NCI-H128 (cell line): ENCODE measurements around the gene WNT6.

Experiments
- DNase-seq: peaks from one replicate; lab custom pipeline; 2025; ENCODE audit not compliant: unreplicated experiment; lab: John Stamatoyannopoulos, UW

Gene WNT6

DNA sequence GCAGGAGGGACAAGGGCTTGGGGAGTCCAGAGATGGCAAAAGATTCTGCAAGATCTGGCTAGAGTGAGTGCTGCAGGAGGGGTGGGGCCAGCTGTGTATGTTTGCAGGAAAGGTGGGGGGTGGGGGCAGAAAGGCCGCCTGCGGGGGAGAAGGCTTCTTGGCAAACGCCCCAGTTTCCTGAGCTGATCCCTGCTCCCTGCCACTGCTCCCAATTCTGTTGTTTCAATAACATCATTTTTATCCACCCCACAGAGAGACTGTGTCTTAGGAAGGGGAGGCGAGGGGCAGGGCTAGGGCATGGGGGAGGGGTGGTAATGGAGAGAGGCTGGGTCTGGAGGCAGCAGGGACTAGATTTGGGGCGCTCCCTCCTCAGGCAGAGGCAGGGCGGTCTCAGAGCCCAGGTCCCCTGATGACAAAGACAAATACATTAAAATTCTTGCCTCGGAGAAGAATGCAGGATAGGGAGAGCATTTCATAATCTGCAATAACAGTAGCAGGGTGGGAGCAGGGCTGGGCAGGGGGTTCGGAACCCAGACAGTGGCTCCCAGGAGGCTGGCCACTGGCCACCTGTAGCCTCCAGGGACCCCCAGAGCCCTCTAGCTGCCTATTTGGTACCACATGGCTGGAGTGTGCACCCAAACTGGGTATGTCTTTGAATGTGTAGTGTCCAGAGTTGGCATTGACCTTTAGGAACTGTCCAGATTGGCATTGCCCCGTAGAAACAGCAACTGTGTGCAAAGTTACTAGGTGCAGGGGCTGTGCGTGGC, 2.1 kb upstream of the WNT6 start:
- DNase-seq, result no peak

DNA sequence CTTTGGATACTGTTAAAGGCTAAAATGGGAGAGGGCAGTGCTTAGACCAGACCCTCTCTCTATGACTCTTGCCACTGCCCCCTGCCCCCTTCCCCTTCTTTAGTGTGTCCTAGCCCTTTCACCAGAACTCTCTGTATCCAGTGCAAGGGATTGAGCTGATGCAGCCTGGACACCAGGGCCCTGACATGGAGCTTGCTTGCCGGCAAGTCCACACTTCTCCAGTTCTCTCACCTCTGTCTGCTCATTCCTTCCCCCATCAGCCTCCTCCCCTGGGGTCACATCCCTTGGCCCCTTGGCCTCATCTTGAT, 1.5 kb upstream of the WNT6 start:
- no peak for DNase-seq

DNA sequence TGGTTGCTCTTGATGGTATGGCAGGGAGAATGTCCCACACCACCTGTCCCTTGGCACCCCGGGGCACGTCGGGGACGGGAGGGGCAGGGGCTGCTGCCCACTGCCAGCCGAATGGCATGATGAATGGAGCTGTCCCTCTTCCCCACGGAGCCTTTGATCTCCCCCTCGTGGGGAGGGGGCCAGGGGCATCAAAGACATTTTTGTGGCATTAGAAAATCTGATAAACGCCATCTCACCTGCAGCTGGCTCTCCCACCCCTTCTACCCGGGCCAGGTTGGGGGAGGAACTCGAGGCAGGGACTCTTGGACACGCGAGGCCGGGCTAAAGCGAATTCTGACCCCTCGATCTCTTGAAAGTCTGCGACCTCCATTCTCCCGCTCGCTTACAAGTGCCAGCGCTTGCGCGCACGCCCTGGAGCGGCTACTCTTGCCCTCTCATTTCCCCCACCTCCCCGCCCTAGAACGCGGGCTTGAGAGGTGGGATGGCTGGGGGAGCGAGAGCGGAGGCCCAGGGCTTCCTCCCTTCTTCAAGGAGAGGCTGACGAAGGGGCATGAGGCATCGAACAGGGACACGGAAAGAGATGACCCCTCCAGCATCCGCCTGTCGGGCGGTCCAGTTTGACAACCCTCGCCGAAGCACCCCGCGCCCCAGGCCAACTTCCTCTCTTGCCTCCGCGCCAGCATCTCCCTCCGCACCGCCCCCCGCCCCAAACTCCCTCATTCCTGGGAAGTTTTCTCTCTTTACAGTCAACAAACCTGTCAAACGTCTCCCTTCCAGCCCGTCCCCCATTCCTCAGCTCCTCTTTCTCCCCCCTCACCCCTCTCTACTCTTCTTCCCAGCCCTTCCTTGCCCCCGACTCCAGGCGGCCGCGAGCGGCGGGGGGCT, 692 bp upstream of the WNT6 start:
- no peak for DNase-seq

DNA sequence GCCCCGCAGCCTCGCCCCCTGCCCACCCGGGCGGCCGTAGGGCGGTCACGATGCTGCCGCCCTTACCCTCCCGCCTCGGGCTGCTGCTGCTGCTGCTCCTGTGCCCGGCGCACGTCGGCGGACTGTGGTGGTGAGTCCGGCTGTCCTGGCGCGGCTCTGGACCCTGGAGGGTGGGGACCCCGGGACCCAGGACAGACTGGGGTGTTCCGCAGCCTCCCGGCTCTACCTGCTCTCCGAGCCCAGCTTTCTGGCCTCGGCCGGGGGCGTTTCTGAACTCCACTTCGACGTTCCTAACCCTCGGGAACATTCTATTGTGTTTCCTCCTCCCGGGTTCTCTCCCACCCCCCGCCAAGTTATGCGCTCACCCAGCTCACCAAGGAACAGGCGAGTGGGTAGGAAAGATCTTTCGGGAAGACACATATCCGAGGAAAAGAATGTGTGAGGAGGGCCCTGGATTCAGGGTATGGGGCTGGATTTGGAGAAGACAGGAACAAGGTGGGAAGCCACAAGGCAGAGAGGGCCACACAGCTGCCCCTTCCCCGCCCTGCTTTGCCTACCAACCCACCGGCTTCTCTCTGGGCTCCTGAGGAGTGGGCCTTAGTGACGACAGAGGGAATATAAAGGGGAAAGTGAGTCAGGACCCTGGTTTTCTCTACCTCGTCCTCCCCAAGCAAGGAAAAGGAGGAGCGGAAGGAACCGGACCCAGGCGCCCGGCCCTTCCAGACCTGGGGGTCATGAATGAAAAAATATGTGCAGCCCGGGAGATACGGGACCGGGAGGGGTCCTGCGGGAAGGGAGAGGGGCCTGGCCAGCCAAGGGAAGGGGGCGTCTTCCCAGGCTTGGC, 605 bp downstream of the WNT6 start:
- DNase-seq, result no peak

DNA sequence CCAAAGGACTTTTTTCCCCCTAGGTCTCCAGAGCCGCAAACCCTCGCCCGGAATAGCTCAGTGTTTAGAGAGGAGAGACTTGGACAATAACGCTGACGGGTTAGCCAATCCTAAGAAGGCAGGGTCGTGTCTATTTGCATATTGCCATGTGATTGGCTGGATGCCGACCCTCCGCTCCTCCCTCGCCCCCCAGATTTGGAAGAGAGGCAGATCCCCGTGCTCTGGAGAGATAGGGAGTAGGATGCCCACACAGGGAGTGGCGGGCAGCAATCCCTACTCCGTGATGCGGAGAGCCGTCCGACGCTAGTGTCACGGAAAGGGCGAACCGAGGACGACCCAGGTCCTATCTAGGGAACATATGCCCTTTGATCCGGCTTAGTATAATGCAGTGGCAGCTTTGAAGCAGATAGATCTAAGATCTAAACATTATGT, 1.4 kb downstream of the WNT6 start:
- peak; percentile 39 for DNase-seq

DNA sequence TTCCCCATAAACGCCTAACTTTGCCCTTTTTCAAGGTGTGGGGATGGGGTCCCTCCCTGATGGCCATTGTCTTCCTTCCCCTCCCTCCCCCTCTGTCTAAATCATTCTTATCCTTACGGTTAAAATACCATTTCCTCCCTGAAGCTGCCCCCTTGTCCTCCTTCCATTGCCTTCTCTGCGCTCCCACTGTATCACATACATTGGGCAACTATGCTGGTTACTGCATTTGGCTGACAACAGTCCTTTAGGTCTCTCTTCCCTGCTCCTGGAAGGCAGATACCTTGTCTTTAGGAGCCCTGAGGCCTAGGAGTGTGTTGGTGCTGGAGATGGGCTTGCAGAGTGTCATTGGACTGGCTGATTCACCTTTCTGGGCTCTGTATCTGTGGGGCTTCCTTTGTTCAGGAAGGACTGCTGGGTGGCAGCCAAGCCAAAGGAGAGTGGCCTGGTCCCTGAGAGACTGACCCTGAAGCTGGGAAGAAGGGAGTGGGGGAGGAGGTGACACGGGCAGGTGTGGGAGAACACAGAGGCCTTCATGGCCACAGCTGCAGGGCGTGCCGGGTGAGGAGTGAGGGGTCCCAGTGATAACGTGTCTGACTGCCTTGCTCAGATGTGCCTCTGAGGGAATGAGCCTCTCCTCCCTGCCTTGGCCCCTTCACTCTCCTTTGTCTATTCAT, 2.2 kb downstream of the WNT6 start:
- no peak for DNase-seq

DNA sequence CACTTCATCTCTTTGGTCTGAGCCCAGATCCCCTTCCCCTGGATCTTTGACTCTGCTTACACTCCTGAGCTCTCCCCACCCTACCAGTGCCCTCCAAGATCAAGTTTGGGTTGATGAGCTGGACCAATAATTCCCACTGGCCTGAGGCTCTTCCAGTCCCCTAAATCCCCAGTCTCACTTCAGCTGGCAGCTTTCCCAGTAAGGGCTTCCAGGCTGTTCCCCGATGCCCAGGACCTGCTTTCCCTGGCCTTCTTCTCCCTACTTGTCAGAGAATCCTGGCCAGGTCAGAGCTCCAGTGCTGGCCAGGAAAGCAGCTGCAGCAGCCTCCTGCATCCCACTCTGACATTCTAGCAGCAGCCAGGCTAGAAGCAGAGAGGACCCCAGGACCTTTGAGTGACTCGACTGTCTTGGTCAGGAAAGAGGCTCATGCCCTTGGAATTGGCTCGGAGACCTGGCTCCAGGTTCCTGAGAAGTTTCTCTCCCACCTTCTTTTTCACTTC, 3.5 kb downstream of the WNT6 start:
- no peak for DNase-seq

DNA sequence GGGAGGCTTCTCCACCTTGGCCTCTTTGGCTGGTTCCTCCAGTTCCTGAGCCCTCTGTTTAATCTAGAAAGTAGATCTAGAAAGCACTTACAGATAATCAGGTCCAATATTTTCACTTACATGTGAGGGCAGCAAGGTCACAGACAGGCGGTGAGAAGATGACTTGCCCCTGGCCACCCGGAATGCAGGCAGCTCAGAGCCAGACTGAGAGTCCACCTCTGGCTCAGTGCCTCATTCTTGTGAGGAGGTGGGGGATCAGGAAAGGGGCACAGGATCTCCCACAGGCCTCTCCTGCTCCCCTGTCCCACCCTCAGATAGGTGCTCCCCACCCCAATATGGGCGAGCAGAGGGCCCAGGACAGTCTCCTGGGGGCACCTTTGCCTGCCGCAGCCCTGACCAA, 5.8 kb downstream of the WNT6 start:
- DNase-seq, result no peak

DNA sequence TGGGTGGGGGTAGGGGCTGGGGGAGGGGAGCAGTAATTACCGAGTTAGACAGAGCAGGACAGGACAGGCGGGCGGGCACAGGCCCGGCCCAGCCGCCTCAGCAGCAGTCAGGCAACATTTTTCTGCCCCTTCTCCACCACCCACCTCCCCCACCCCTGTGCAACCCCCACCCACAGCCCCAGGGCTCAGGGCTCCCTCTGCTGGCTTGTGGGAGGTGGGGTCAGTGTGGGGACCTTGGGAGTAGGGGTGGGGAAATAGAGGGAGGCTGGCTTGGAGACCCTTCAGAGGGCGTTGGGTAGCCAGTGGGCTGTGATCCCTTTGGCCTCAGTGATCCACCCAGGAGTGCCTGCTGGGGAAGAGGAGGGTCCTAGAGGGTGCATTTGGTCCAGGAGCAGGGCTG, 6.4 kb downstream of the WNT6 start:
- no peak for DNase-seq

DNA sequence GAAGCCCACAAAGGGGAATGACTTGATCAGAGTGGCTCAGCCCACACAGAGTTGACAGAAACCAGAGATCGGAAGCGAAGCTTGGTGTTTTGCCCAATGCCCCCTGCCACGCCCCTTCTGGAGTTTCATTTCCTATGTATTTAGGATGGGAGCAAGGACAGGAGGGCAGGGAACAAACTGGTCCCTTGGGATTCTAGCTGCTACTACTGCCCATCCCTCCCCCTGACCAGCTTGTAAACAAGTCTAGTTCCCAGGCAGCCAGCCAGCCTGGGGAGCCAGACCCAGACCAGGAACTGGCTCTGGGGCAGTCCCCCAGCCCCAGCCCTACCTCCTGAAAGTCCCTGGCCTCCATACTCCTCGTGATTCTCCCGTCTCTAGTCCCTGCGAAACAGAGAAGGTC, 8.3 kb downstream of the WNT6 start:
- no peak for DNase-seq

DNA sequence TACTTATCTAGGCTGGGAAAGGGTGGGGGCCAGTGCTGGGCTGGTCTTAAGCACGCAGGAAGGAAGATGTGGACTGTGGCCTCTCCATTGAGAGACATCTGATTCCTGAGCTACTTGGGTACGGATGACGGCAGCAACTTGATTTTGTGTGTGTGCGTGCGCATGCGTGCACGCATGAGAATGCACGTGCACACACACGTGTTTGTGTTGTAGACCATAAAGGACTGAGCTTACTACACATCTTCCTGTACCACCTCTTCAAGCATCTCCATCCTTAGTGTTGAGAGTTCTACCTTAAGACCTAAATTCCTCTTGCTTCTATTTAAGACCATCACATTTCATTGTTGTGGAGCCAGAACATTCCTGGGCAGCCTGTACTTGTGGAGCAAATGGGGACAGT, 9.5 kb downstream of the WNT6 start:
- DNase-seq, result no peak

DNA sequence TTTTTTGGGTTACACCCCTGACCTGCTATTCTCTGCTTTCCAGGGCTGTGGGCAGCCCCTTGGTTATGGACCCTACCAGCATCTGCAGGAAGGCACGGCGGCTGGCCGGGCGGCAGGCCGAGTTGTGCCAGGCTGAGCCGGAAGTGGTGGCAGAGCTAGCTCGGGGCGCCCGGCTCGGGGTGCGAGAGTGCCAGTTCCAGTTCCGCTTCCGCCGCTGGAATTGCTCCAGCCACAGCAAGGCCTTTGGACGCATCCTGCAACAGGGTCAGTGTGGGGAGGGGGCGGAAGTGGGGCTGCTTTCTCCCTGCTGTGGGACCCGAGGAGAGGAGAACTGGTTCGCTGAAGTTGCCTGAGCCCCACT, 11.4 kb downstream of the WNT6 start:
- no peak for DNase-seq

DNA sequence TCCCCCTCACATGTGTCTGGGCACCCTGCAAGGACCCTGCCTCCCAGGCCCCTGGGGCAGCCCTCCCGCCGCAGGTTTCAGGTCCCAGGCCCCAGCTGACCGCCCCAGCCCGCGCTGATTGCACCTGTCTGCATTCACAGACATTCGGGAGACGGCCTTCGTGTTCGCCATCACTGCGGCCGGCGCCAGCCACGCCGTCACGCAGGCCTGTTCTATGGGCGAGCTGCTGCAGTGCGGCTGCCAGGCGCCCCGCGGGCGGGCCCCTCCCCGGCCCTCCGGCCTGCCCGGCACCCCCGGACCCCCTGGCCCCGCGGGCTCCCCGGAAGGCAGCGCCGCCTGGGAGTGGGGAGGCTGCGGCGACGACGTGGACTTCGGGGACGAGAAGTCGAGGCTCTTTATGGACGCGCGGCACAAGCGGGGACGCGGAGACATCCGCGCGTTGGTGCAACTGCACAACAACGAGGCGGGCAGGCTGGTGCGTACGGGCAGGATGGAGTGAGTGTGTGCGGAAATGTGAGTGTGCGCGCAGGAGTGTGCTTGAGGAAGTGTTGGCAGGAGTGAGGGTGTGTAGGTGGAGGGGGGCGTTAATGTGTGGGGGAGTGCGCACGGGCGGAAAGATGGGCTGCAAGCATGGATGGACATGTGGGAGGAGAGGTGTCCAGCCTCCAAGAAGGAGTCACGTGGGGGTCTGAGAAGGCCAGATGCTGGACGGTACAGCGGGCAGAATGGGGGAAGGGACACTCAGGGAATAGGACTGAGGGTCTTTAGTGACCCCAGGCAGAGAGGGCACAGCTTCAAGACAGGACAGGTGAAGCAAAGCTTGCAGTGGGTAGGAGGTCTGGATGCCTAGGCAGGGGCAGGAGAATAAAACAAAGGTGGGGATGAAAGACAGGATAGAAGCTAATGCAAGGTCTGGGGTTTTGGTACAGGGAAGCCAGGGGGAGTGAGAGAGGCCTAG, 12.0 kb downstream of the WNT6 start:
- no peak for DNase-seq

DNA sequence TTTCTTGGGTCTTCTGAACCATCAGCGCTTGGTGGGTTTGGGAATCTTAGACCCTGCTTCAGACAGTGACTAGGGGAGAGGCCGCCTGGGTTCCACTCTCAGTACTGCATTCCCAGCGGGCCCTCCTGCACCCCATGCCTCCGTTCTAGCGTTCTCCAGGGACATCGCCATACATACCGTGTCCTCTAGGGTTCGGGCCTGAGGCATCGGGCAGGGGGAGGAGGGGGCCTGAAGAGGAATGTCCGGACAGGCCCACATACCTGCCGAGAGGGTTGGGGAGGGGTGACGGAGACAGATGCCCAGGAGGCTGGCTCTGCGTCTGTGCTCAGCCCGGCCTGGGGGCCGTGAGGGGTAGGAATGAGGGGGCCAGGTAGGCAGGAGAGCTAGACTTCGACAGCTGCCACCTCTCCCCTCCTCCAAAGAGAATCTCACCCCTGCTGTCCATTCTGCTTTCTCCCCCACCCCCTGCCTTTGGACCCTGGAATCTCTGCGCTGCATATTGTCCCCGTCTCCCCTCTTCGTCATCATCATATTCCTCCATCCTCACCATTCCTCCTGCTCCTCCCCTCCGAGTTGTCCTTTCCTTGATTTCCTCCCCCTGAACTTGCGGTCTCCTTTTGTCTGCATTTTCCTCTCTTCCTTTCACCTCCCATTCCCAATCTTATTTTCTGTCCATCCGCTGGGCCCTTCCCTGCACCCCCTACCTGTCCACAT, 13.2 kb downstream of the WNT6 start:
- no peak for DNase-seq

DNA sequence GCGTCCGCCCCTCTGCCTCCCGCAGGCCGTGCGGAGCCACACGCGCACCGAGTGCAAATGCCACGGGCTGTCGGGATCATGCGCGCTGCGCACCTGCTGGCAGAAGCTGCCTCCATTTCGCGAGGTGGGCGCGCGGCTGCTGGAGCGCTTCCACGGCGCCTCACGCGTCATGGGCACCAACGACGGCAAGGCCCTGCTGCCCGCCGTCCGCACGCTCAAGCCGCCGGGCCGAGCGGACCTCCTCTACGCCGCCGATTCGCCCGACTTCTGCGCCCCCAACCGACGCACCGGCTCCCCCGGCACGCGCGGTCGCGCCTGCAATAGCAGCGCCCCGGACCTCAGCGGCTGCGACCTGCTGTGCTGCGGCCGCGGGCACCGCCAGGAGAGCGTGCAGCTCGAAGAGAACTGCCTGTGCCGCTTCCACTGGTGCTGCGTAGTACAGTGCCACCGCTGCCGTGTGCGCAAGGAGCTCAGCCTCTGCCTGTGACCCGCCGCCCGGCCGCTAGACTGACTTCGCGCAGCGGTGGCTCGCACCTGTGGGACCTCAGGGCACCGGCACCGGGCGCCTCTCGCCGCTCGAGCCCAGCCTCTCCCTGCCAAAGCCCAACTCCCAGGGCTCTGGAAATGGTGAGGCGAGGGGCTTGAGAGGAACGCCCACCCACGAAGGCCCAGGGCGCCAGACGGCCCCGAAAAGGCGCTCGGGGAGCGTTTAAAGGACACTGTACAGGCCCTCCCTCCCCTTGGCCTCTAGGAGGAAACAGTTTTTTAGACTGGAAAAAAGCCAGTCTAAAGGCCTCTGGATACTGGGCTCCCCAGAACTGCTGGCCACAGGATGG, 14.0 kb downstream of the WNT6 start:
- no peak for DNase-seq

DNA sequence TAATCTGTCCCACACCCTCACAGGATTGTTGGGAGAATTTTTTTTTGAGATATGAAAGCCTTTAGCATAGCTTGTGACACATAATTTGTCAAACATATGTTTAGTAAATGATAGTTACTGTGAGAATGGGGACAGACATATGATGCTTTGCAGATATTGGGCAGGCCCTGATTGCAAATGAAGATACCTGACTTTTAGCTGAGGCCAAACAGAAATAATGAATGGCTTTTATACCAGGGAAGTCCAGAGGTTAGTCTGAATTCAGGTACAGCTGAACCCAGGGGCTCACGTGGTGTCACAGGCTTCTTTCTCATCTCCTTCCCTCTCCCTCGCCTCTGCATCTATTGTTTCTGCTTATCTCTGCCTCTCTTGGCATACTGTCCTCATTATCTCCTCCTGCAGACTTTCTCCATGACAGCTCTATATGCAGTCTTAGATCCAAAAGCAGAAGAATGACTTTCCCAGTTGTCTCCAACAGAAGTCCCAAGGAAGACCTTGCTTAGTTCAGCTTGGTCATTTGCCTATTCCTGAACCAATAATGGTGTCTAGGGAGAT, 16.2 kb downstream of the WNT6 start:
- DNase-seq, result no peak

DNA sequence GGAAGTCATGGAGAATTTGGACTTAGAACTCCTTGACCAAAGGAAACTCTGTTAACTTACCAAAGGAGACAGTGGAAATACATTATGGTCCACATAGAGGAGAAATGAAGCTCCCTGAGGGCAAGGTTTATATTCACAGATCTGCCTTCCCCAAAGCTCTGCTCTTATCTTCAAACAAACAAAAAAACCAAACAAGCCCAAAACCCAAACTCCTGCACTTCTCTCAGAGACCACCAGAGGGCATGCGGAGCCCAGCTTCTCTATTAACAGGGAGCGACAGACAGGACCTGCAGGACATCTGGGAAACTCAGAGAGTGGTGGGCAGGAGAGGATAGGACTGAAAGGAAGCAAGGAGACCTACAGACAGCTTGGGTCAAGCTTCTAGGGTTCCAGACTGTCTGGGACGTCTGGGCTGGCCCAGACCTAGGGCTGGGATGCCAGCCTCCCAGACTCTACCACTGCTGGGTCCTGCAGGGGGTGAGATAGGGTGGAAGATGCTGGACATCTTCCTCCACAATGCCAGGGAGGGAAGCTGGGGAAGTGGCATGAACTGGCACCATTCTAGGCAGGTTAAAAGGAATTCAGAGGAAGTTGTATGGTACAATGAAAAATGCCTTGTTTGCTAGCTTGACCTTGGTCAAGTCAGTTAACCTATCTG, 17.1 kb downstream of the WNT6 start:
- peak; percentile 33 for DNase-seq

DNA sequence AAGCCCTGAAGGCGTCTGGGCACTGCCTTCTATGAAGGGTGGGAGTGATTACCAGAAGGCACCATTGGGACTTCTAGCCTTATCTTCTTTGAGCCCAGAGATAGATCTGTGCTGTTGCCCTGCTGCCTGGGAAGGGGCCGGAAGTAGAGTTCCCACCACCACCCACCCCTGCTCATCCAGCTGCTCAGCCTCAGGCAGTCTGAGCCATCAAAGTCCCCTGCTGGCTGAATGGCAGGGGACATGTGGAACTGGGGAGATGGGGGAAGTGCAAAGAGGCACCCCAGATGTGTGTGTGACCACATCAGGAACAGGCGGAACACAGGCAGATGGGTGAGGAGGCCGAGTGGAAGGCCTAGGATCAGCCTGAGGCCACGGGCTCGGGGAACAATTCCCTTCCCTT, 17.7 kb downstream of the WNT6 start:
- DNase-seq, result no peak
